NCI-H1436 treated with DMSO at 0.1 percent for 48 hours (cell line): ENCODE results near the gene HSPB6.
A peak's percentile ranks its signal among the peaks of the same experiment; 100 is the strongest.
"Not testable (repeated sequence)": the region's sequence is repeated elsewhere in the genome, so short reads cannot be mapped to it uniquely, and the experiment has no call there.

Experiments
- DNase-seq: peaks from one replicate; lab custom pipeline; 2025; lab: John Stamatoyannopoulos, UW

HSPB6 gene

DNA sequence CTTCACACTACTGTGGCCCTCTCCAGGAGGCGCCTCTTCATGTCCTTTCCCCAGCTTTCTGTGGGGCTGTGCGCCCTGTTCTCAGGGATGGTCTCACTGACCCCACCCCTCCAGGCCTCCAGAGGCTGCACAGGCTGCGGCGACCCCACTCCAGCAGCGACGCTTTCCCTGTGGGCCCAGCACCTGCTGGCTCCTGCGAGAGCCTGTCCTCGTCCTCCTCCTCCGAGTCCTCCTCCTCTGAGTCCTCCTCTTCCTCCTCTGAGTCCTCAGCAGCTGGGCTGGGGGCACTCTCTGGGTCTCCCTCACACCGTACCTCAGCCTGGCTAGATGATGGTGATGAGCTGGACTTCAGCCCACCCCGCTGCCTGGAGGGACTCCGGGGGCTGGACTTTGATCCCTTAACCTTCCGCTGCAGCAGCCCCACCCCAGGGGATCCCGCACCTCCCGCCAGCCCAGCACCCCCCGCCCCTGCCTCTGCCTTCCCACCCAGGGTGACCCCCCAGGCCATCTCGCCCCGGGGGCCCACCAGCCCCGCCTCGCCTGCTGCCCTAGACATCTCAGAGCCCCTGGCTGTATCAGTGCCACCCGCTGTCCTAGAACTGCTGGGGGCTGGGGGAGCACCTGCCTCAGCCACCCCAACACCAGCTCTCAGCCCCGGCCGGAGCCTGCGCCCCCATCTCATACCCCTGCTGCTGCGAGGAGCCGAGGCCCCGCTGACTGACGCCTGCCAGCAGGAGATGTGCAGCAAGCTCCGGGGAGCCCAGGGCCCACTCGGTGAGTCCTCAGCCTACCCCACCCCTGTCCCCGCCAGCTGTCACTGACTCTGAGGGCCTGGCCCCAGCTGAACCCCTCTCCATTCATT is 29.7 kb upstream of the HSPB6 start:
- DNase-seq, result no peak

DNA sequence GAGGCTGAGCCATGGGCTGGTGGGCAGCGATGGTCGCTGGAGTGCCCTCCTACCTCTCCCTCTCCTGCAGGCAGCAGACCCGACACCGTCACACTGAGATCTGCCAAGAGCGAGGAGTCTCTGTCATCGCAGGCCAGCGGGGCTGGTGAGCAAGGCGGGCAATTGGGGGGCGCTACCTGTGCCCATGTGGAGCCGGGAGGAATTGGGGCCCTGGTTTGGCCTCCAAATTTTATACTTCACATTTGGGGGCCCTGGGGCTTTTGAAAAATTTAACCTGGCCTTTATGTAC is 28.5 kb upstream of the HSPB6 start:
- no peak for DNase-seq

DNA sequence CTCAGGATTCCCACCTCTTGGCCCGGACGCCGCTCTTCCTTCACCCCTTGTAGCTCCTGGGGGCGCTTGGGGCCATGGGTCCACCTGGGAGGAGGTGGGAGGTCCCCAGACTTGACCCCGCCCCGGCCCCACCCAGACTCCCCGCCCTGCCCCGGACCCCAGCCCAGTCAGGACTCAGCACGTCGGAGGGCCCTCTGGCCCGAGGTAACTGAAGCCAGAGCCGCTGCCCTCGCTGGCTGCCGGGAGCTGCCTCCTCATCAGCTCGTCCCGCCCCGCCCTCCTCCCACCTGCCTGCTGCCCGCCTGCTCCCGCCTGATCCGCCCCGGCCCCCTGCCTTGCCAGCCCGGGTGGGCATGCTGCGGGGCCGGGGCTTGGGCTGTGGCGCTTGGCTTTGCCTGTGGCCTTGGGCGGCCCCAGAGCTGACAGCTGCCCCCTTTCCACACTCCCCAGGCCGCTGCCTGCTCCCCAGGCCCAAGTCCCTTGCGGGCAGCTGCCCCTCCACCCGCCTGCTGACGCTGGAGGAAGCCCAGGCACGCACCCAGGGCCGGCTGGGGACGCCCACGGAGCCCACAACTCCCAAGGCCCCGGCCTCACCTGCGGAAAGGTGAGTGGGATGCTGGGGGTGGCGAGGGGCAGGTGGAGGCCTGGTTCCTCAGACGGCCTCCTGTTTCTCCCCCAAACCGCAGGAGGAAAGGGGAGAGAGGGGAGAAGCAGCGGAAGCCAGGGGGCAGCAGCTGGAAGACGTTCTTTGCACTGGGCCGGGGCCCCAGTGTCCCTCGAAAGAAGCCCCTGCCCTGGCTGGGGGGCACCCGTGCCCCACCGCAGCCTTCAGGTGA is 27.9 kb upstream of the HSPB6 start:
- no peak for DNase-seq

DNA sequence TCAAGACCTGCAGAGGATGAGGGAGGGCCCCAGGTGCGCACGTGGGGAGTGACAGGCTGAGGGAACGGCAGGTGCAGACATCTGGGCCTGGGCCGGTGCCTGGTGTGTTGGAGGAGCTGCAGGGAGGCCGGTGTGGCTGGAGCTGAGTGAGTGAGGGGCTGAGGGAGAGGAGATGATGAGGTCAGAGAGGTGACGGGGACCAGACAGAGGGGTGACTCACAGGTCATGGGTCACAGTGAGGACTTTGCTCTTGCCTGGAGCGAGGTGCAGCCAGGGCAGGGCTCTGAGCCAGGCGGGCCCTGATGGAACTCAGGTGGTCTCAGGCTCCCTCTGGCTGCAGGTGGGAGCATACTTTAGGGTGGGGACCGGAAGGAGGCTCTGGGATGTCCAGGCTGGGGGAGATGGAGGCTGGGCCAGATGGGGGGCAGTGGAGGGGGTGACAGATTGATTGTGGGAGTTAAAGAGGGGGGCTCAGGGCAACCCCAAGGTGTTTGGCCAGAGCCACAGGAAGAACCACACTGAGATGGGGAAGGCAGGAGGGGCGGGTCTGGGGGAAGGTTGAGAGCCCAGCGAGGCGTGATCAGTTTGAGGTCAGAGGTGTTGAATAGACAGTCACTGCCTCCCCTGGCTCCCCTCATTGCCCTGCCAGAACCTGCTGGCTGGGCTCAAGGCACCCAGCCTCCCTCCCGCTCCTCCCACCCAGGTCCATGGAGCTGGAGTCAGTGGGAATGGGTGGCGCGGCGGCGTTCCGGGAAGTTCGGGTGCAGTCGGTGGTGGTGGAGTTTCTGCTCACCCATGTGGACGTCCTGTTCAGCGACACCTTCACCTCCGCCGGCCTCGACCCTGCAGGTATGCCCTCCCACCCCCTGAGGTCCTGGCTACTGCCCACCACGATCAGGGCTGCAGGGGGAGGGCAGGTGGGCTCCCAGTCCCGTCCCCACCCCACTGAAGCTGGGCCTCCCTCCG is 26.9 kb upstream of the HSPB6 start:
- DNase-seq, result no peak

DNA sequence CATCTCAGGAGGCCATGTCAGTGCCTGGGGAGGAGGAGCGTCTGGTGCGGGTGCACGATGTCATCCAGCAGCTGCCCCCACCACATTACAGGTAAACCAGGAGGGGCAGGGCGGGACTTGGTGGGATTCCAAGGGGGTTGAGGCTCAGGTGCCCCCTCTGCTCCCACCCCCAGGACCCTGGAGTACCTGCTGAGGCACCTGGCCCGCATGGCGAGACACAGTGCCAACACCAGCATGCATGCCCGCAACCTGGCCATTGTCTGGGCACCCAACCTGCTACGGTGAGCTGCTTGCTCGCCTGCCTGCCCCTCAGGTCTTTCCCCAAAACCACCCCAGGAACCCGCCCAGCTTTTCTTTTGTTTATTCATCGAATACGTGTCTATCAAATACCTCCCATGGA is 25.8 kb upstream of the HSPB6 start:
- DNase-seq, result no peak

DNA sequence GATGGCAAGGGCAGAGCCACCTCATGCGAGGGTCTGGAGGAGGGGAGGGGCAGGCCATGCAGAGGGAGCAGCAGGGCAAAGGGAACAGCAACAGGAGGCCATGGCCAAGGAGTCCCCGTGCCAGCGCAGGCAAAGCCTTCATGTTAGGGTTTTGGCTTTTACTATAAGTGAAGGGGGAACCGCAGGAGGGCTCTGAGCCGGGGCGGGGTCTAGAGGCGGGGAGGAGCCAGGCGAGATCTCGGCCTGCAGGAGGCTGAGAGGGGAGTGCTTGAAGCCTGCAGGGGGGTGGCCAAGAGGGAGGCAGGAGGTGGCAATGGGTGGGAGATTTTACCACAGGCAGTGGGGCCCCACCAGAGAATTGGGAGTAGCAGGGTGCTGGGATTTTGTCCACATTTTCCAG is 24.8 kb upstream of the HSPB6 start:
- no peak for DNase-seq

GRCh38 chr19:35780717-35781116 is 23.9 kb upstream of the HSPB6 start:
- DNase-seq, result no peak

DNA sequence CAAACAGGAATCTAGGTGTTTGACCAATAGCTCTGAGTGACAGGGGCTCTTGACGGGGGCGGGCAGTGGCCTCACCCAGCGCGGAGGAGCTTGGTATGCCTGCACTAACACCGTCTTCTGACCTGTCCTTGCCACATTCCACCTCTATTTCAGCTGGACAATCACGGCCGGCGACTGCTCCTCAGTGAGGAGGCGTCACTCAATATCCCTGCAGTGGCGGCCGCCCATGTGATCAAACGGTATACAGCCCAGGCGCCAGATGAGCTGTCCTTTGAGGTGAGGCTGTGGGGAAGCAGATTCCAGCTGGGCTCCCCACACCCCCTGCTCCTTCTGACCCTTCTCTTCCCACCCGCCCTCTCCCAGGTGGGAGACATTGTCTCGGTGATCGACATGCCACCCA is 23.2 kb upstream of the HSPB6 start:
- no peak for DNase-seq

- DNase-seq, result no peak
Observed at GRCh38 chr19:35779033-35779432, 22.2 kb upstream of the HSPB6 start.

DNA sequence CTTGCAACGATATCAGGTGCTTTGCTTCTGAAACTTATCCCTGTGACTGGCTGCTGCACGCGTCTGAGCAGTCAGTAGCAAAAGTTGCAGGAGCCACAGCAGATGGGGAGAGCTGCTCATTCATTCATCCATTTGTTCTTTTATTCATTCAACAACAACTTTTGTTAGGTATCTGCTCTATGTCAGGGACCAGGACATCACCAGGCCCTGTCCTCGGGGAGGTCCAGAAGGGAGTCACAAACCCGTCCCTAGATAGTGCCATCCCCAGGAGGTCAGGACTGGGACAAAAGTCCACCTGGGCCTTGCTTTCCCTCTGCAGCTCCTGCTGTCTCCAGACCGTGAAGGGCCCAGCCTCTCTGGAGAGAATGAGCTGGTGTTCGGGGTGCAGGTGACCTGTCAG is 21.1 kb upstream of the HSPB6 start:
- no peak for DNase-seq

- DNase-seq, result no peak
Observed at GRCh38 chr19:35777086-35777841, 20.4 kb upstream of the HSPB6 start.

DNA sequence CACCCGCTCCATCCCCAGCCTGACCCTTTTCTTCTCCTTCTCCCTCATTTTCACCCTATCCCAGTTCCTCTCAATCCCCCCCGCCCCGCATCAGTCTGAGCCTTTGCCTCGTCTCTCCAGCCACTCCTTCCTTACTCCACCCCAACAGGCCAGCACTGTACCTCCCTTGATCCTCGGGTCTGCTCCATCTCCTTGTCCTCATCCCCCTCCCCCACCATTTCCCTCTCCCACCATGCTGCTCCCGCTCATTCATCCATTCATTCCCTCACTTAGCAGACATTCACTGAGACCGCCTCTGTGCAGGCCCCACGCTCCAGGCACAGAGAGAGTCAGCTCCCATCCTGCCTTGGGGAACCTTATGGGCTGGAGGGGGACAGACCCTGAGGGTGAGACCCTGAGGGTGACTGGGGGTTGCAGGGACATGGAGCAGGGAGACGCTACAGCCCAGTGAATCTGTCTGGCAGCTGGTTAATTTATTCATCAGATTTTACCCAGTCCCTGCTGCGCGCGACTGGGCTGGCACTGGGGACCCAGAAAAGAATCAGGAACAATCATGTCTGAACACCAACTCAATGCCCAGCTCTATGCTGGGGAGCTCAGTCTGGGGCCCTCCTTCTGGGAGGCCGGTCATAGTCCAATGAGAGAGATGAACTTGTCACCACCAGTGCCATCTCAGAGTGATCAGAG is 19.4 kb upstream of the HSPB6 start:
- no peak for DNase-seq

- DNase-seq, result peak; percentile 78
Observed at GRCh38 chr19:35775298-35776101, 18.7 kb upstream of the HSPB6 start, which contains the start of gene ARHGAP33. Gene ARHGAP33, plus strand, starts transcription at chr19:35775564. Its CDS starts 95 bp downstream, at chr19:35775659.

DNA sequence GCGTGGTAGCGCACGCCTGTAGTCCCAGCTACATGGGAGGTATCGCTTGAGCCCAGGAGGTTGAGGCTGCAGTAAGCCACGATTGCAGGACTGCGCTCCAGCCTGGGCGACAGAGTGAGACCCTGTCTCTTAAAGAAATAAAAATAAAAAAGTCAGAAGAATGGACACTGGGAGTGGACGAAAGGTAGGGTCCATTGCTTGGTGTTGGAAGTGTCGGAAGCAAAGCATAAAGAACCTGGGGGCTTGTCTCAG is 18.1 kb upstream of the HSPB6 start:
- no peak for DNase-seq

DNA sequence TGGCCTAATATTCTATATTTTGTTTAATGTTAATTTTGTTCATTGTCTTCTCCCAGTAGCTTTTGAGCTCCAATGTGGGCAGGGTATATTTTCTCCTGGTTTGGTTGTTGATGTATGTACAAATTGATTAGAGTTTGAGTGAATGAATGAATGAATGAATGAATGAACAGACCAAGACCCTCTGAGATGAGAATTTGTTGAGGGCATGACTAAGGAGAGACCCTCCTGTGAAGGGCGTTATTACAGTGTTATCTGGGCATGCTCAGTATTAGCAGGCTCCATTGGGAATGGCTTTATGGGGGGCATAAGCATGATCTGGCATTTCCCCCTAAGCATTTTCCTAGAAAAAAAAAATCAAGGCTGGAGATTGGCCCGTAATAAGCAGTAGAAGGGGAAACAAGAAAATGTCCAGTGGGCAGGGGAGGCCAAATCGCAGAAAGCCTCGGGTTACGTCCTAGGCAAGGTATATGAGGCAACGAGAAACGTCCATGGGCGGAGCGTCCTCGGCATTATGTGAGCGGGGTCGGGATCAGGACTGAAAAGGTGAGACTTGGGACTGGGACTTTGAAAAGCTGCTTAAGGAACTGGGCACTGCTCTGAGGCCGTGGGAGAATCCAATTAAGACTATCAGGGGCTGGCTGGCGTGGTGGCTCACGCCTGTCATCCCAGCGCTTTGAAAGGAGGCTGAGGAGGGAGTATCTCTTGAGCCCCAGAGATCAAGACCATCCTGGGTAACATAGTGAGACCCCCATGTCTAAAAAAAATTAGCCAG is 17.6 kb upstream of the HSPB6 start:
- DNase-seq, result no peak

- DNase-seq, result no peak
Observed at GRCh38 chr19:35773020-35773806, 16.4 kb upstream of the HSPB6 start.

DNA sequence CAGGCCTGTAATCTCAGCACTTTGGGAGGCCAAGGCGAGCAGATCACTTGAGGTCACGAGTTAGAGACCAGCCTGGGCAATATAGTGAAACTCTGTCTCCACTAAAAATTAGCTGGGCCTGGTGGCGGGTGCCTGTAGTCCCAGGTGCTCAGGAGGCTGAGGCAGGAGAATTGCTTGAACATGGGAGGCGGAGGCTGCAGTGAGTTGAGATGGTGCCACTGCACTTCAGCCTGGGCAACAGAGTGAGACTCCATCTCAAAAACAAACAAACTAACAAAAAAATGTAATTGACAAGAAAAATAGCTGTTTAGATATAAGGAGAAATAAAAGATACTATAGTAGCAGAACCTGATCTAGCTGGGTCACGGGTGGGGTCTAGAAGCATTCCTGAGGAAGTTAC is 15.5 kb upstream of the HSPB6 start:
- not testable (repeated sequence) for DNase-seq

DNA sequence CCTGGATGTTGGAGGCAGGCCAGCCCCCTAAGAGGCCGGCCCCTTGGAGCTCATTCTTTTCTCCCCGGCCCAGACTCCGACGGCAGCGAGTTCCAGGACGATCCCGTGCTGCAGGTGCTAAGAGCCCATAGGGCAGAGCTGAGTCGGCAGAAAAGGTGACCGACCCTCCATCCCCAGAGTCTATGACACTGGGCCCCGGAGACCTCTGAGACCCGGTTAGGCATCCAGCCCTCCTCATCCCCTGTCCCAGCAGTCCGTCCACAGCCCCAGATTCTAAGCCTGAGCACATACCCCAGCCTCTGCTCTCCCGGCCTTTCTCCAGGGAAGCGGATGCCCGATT is 11.2 kb upstream of the HSPB6 start:
- no peak for DNase-seq
